GM18511 (cell line): ENCODE results near the gene RXFP4.
"Not testable (repeated sequence)": the region's sequence is repeated elsewhere in the genome, so short reads cannot be mapped to it uniquely, and the experiment has no call there.

Source experiments
- ATAC-seq: cut with Tn5 transposase; IDR thresholded peaks from one replicate; pipeline ENCODE4 v1.9.1; 2021; ENCODE audit warnings: mild to moderate bottlenecking, moderate library complexity; ENCODE audit not compliant: unreplicated experiment

The RXFP4 gene, protein sequence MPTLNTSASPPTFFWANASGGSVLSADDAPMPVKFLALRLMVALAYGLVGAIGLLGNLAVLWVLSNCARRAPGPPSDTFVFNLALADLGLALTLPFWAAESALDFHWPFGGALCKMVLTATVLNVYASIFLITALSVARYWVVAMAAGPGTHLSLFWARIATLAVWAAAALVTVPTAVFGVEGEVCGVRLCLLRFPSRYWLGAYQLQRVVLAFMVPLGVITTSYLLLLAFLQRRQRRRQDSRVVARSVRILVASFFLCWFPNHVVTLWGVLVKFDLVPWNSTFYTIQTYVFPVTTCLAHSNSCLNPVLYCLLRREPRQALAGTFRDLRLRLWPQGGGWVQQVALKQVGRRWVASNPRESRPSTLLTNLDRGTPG

DNA sequence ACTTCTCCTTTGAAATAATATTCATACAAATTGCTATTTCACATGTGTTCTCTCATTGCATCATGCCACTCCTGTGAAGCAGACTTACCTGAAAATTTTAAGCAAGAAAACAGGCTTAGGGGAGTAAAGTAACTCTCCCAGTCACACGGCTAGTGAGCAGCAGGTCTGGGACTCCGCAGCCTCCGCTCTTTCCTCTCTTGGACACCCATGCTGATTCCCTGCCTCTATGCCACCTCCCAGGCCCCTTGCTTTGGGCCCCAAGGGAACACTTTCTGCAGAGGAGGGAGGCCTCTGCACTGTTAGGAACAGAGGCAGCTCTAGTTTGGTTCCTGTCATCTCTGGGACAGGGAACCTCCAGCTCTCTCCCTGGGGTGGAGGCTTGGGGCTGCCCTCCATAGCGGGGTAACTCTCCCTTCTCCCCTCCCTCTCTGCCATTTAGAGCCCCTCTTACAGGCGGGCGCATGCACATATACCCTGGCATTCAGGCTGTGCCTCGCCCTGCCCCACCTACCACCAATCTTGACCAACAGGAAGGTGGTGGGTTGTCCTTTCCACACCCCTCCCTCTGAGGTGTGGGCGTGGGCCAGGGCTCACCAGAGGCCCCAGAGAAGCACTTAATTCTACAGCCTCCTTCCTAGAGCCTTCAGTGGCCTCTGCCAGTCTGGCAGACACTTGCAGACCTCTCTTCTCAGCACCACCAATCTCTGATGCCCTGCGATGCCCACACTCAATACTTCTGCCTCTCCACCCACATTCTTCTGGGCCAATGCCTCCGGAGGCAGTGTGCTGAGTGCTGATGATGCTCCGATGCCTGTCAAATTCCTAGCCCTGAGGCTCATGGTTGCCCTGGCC, at the start of gene RXFP4:
TSS of gene RXFP4 (plus strand) at position 646 of the 852 bp plus-strand sequence. CDS start at position 718, 72 bp downstream.
- no peak for ATAC-seq

DNA sequence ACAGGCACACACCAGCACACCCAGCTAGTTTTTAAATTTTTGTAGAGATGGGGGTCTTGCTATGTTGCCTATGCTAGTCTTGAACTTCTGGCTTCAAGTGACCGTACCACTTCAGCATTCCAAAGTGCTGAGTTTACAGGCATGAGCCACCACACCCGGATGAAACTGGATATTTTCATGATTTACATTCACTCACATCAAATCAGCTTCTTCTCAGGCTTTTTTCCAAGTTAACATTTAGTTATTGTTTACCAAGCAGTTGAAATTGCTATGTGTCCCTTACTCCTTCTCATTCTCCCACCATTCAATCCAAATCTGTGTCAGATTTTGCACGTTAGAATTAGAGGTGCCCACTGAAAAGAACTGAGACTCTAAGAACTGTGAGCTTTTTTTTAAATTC, 48.6 kb upstream of the RXFP4 start:
- ATAC-seq = no peak

DNA sequence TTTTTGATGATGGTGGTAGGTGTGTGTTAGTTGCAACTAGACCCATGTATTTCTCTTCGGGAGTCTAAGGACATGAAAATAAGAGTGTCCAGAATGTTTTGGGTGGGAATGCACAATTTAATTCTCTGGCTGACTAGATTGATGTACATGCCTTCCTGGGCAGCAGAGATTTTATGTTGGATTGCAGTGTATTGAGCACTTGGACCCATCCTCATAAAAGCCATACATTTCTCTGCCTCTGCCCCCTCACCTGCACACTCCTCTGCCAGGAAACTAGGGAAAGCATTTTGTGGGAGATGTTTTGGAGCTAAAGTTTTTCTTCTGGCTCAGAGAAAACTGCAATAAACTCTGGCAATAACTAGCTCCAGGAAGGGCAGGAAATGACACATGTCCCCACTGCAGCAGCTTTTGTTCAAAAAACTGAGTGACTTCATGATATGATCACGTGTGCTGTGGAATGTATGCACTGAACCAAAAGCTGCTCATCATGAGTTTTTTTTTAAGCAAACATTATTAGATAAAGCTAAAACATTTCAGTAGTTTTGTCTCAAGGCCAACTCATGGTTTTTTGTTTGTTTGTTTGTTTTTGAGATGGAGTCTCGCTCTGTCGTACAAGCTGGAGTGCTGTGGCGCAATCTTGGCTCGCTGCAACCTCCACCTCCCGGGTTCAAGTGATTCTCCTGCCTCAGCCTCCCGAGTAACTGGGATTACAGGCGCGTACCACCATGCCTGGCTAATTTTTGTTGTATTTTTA, 47.9 kb upstream of the RXFP4 start:
- ATAC-seq = no peak

DNA sequence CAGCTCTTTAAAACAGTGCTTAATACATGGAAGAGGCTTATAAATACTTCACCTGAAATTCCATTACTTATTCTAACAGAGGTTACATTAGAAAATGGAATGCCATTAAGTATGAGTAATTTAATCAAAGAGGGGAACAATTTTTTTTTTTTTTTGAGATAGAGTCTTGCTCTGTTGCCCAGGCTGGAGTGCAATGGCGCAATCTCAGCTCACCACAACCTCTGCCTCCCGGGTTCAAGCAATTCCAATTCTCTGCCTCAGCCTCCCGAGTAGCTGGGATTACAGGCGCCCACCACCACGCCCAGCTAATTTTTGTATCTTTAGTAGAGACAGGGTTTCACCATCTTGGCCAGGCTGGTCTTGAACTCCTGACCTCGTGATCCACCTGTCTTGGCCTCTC, 45.8 kb upstream of the RXFP4 start:
- ATAC-seq = not testable (repeated sequence)

DNA sequence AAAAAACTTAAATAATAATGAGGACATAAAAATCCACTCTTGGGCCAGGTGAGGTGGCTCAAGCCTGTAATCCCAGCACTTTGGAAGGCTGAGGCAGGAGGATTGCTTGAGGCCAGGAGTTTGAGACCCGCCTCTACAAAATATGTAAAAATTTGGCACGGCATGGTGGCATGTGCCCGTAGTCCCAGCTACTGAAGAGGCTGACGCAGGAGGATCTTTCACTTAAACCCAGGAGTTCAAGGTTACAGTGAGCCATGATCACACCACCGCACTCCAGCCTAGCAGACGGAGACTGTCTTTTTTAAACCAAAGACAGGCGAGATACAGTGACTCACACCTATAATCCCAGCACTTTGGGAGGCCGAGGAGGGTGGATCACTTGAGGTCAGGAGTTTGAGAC, 45.0 kb upstream of the RXFP4 start:
- ATAC-seq = not testable (repeated sequence)

DNA sequence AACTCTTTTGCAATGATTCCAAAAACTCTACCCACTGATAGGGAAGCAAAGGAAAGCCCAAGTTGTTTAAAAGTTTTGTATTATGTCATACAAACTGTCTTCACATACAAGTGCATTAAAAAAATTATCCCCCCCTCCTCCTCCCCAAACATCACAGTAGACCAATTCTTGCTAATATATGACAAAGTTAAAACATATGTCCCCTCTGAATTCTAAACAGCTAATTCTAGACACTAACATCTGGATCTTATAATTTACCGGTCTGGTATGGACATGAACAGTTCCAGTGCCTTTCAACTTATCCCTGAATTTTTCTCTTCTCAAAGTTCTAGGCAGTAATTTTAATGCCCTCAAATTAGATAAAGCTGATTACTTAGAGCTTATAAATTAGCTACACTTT, 43.7 kb upstream of the RXFP4 start:
- ATAC-seq = no peak

DNA sequence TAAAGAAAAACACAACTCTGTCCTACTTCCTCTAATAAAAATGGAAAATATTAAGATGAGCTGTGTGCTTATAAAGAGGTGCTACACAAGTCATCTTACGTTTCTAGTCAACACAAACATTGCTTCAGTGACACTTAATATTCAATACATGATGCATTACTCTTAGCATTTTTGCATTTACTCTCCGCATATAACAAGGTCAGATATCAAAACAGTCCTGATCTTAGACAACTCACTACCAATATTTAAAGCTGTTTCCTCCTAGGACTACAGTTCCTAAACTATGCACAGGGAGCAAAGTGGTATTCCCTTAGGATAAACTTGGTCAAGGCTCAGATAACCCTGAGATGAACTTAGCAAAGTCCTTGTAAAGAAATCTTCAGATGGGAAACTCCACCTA, 42.5 kb upstream of the RXFP4 start:
- no peak for ATAC-seq

DNA sequence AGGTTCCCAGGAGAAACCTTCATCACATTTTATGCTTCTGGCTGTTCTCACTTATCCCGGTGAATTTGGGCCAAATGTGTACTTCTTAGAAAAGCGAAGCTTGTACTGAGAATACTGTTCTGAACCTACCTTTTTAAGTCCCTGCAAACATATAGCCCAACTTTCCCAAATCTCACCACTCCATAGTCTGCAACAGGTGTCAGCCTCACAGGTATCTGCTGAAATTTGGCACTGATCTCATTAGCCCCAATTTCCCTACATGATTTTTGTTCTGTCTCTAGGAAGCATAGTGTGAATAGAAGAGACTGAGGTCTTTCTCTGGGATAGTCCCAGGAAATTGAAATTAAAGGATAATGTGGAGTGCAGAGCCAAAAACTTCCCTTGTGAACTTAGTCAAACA, 41.8 kb upstream of the RXFP4 start:
- no peak for ATAC-seq

DNA sequence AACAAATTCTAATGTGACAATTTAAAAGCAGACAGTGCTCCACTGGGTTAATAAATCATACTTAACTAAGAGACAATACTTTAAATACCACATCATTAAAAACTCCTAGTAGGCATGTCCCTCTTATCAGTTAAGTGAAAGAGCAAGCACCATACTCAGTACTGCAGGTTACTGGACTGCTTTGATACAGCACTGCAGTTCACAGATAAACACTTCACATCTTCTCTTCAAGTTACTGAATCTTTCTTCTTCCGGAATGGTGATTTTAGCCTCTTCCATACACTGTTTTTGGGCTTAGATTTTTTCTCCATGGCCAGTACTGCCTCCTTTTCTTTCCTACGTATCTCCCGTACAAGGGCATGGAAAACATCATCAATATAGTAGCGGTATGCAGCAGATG, 41.3 kb upstream of the RXFP4 start:
- no peak for ATAC-seq

DNA sequence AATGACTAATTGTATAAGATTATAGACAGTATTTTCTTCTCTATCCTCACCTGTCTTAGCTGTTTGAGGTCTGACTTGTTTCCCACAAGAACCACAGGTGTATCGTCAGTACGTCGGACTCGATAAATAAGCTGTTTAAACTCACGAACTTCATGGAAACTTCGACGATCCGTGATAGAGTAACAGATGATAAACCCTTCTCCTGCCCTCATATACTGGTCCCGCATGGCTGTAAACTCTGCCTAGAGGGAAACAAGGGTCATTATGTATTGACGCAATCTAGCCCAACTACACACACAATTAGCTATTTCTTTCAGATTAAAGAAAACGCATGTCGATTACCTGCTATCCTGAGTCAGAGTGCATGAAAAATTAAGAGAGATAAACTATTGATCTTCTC, 37.2 kb upstream of the RXFP4 start:
- no peak for ATAC-seq

DNA sequence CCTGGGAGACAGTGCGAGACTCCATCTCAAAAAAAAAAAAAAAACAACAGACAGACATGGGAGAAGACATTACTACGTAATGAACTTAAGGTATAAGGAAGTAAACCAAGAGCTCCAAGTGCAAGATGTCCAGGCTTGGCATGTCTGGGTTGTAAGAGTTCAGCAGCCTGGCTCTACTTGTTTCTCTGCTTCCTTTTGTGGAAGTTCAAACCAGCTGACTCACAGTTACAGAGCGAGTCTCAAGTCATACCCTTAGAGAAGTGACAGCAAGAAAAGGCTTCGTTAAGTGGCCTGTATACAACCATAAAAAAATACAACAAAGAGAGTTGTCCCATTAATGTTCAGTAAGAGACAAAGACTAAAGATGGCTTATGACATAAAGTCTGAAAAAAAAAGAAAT, 31.5 kb upstream of the RXFP4 start:
- ATAC-seq = no peak

DNA sequence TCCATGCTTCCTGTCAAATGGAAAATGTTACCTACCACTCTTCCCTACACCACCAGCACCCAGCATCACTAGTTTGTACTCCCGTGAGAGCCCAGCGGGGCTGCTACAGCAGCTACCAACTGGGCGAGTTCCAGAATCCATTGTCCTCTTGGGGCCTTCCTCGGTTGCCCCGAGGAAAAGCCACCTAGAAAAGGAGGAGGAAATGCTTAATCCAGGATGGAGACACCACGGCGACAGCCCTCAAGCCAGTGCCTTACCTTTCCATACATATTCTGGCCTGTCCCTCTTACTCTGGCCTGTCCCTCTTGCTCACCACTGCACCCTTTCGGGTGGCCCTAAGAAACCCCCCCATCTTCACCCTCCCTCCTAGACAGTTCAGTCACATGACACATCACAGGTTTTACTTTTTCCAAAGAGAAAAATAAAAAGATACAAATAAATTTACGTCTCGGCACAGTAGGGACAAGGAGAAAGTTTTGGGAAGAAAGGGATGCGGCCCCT, 30.8 kb upstream of the RXFP4 start:
- peak; percentile 44 for ATAC-seq

DNA sequence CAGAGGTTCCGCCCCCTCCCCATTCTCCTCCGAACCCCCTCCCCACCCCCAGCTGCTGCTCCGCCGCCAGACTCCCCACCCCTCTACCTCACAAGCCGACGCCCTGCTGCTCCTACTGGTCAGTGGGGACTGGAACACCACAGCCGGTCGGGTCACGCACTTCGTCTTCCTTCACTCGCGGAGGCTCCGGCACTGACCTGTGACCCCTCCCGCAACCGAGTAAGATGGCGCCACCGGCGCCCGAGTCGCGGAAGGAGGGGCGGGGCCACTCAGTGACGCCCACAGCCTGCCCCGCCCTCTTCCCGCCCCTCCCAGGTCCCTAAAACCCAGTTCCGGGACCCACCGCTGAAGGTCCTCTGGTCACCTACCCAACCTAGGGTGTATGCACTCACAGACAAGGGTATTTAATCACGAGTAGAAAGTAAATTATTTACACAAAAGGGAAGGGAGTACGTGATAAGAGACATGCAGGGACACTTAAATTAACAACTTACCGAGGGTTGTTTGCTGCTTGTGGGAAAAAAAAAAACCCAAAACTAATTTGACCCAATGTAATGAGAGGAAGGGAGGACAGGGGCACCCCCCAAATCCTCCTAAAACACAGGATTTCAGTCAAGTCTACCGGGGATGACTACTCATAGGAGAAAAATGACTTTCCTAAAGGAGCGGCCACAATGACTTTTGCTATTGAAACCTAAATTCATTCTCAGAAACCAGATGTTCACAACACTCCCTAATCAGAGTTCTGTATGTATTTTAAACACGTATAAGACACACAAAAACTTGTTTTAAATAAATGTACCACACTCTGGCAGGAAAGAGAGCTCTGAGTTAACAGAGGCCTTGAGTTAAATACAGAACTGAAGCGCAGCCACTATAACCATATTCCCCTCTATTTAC, 30.0 kb upstream of the RXFP4 start, which contains the start of gene RIT1:
TSS of gene RIT1 (minus strand) at position 194 of the 900 bp plus-strand sequence. CDS start 588 bp downstream, outside the sequence.
- ATAC-seq = peak; percentile 89

DNA sequence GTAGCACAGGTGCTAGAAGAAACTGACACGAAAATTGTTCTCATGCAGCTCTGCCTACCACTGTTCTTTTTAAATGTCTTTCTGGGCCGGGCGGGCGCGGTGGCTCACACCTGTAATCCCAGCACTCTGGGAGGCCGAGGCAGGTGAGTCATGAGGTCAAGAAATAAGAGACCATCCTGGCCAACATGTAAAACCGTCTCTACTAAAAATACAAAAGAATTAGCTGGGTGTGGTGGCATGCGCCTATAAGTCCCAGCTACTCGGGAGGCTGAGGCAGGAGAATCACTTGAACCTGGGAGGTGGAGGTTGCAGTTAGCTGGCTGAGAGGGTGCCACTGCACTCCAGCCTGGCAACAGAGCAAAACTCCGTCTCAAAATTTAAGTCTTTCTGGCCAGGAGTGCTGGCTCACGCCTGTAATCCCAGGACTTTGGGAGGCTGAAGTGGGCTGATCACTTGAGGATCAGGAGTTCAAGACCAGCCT, 29.3 kb upstream of the RXFP4 start:
- no peak for ATAC-seq

DNA sequence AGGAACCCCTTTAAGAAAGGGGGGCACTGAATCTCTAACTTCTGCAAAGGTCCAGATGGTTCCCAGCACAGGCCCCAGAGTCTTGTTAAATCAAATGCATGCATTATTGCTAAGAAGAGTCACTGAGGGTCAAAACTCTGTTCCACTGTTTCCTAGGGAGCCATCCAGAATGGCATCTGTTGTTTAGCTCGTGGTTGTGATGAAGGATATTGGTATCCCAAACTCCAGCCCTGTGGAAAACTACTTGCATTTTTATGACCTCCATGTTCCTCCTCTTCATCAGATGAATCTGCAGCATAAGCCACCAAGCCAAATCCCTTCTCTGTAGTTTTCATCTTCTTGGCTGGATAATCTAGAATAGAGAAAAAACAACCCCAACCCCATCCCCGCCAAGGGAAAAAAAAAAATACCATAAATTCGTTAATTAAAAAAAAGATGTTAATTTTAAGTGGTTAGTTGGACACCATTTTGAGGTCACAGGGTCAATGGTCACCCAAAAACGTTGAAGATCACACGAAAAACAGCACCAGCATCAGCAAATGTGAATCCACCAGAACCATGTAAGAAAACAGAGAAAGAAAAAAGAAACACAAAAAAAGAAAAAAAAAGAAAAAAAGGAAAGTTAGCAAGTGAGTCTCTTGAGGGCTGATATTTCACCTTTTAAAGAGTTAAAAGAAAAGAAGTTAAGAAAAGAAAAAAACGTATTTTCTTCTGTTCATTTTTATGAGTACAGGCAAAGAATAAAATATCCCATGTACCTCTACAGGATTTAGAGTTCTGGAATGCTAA, 27.3 kb upstream of the RXFP4 start:
- ATAC-seq = no peak

DNA sequence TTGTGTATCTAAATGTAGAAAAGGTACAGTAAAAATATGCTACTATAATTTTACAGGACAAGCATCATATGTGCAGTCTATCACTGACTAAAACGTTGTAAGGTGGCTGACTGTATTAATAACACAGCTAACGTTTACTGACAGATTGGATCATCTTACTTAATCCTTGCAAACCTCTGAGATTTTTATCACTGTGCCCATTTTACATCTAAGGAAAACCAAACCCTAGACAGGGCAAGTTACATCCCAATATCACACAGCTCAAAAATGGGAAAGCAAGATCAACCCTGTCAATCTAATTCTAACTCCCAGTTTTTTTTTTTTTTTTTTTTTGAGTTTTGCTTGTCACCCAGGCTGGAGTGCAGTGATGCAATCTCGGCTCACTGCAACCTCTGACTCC, 22.8 kb upstream of the RXFP4 start:
- ATAC-seq = no peak

DNA sequence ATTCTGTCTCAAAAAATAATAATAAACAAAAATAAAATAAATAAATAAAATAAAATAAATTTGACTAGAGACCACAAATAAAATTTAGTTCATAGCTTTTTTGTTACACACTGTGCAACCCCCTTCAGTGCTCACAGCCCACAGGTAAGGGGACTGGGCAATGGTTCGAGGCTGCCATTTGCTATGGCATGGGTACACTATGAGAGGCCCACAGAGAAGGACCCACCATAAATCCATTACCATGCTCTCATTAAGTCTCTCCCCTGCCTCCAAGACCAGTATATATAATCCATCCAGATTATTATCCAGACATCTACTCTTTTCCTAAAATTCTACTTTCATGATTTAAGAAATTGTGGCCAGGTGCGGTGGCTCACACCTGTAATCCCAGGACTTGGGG, 21.6 kb upstream of the RXFP4 start:
- ATAC-seq = no peak

DNA sequence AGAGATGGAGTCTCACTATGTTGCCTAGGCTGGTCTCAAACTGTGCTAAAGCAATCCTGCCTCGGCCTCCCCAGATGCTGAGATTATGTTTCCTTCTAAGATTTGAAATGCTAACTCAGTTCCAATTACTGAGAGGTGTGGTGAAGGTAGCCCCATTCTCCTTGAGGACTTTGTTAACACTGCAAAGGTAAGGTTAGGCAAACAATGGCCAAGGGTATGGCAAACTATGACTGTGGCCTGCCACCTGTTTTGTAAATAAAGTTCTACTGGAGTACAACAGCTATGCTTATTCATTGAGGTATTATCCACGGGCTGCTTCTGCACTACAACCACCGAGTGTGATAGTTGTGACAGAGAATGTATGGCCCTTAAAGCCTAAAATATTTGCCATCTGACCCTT, 20.7 kb upstream of the RXFP4 start:
- no peak for ATAC-seq

DNA sequence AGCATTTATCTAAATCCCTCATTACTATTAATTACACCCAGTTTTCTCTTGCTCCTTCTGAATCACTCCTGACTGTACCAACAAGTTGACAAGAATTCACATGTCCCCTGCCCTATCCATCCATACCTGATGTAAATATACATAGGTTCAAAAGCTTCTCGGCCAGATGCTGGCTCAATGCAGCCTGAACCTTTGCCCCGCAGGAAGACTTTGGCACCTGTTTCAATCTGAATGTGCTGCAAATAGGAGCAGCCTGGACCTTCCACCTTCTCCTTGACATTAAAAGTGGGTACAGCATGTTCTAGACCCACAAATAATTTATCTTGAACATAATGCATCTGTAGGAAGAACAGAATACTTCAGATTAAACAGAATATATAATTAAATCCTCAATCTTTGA, 15.9 kb upstream of the RXFP4 start:
- no peak for ATAC-seq
